Heart left ventricle (tissue), 16 donors: ENCODE results near the gene GAB2. TPM values are rescaled to one million over a fixed set of nuclear protein-coding genes. Genes with fewer than 3 reads are reported as not detected.
A peak's percentile ranks its signal among the peaks of the same experiment; 100 is the strongest.

Experiments used
- ATAC-seq, 4 donors: fragments of 200-7000 bp; cut with Tn5 transposase; one replicate each; pipeline ENCODE4 v1.9.1; 2020 to 2022; ENCODE audit warnings: moderate library complexity in 4 of 4, mild to moderate bottlenecking in 3 of 4, moderate number of reproducible peaks in 1 of 4
- DNase-seq, 5 donors: peaks; one replicate each; pipeline ENCODE4 v3.0.0-alpha.2; 2020
- H3K27ac ChIP-seq, 12 donors: fragments of 200-600 bp; sonication (generic) in 4 of 12; one replicate each; pipeline versions ENCODE4 v1.5.0 to v1.8.0; 2016 to 2022; ENCODE audit warnings: mild to moderate bottlenecking in 2 of 12
- H3K27me3 ChIP-seq, 9 donors: fragments of 200-600 bp; sonication (generic) in 2 of 9; one replicate each; pipeline versions ENCODE4 v1.5.1 to v1.8.0; 2016 to 2022; ENCODE audit warnings: mild to moderate bottlenecking in 3 of 9
- H3K36me3 ChIP-seq, 9 donors: fragments of 200-600 bp; sonication (generic) in 2 of 9; one replicate each; pipeline versions ENCODE4 v1.5.0 to v1.8.0; 2018 to 2022; ENCODE audit warnings: mild to moderate bottlenecking in 2 of 9
- H3K4me1 ChIP-seq, 12 donors: fragments of 200-600 bp; sonication (generic) in 4 of 12; one replicate each; pipeline versions ENCODE4 v1.5.0 to v1.8.0; 2016 to 2022; ENCODE audit warnings: mild to moderate bottlenecking in 3 of 12
- H3K4me3 ChIP-seq, 12 donors: fragments of 200-600 bp; sonication (generic) in 4 of 12; one replicate each; pipeline versions ENCODE4 v1.5.0 to v1.8.0; 2017 to 2022; ENCODE audit warnings: mild to moderate bottlenecking in 9 of 12, moderate library complexity in 4 of 12
- H3K9me3 ChIP-seq, 12 donors: fragments of 200-600 bp; sonication (generic) in 4 of 12; one replicate each; pipeline versions ENCODE4 v1.5.0 to v1.8.0; 2016 to 2022; ENCODE audit warnings: mild to moderate bottlenecking in 1 of 12
- CTCF ChIP-seq, 12 donors: fragments of 200-600 bp; sonication (generic) in 4 of 12; IDR thresholded peaks; one replicate each; pipeline versions ENCODE4 v1.5.0 to v1.8.0; 2018 to 2022; ENCODE audit warnings: antibody characterized with exemption in 12 of 12, mild to moderate bottlenecking in 5 of 12
- POLR2A ChIP-seq, 2 donors: fragments of 450-650 bp; IDR thresholded peaks; one replicate each; pipeline ENCODE4 v1.6.1; 2017; ENCODE audit warnings: antibody characterized with exemption in 2 of 2, mild to moderate bottlenecking in 2 of 2, moderate library complexity in 2 of 2
- WGBS, 4 donors: extraction: QIAGEN DNeasy Blood & Tissue Kit in 2 of 4; methylation state at CpG; one replicate each; pipeline versions ENCODE4 v1.1.5 to v1.1.7; 2013 to 2018; 5-methylcytosine and 5-hydroxymethylcytosine counted together
- intact Hi-C, 10 donors: fragments of 100-400 bp; cut with DNase I; formaldehyde crosslinking; loops; one replicate each; pipeline versions ENCODE4 v1.11.1 to v1.14.2; 2022
- polyA plus RNA-seq, 2 donors: library from polyadenylated mRNA; stranded (reverse); fragments of 200-250 nt; gene quantifications; one replicate each; pipeline ENCODE4 v1.2.3, GENCODE V29; 2013
- total RNA-seq, 9 donors: library from RNA; depleted of rRNA in 2 of 9; stranded (reverse); fragments of >200 nt in 2 of 9; fragmentation: NEBNext Ultra II Directional in 3 of 9; extraction: Animal tissue kit (Norgen Biotek cat#: 25700) in 3 of 9; gene quantifications; one replicate each; pipeline versions ENCODE4 v1.1.0 to v1.2.4, GENCODE V29; 2016 to 2023
- donor health status: ischemic (EF 13 %, LVEDD 7.1; RV severe dilation, severe dysfunction).
- donor health status: healthy with polysubstance abuse.
- donor health status: DM: no; HTN: yes; CAD: no.
- donor health status: DM: no; HTN: no; CAD: no.
- donor health status: ischemic (EF 25% LVEDD 6.9; RV normal size, moderate dysfunction).
- donor health status: ischemic (EF 25% LVEDD 5.7; RV mildly dilated, moderate dysfunction).
- donor health status: healthy.
- donor health status: DM: yes; HTN: yes; CAD: no.
- donor health status: ischemic (EF 35%, LVEDD 5.7; RV mildly dilated, moderate dysfunction).
- donor health status: nonischemic (EF 11% LVEDD 7.7; RV severe dilation, severe dysfunction).
- donor health status: DM: yes; HTN: yes; CAD: no.
- donor health status: PGD.
- donor health status: ischemic (EF 29% LVEDD 5.4; RV normal size, mild dysfunction).
- donor health status: nonischemic (EF 23%, LVEDD 6.1; RV moderate dilation, normal function).

GAB2 gene
- total and polyA plus RNA-seq, 11 donors, result 6.1 to 53.0 (median 30.0) TPM

DNA sequence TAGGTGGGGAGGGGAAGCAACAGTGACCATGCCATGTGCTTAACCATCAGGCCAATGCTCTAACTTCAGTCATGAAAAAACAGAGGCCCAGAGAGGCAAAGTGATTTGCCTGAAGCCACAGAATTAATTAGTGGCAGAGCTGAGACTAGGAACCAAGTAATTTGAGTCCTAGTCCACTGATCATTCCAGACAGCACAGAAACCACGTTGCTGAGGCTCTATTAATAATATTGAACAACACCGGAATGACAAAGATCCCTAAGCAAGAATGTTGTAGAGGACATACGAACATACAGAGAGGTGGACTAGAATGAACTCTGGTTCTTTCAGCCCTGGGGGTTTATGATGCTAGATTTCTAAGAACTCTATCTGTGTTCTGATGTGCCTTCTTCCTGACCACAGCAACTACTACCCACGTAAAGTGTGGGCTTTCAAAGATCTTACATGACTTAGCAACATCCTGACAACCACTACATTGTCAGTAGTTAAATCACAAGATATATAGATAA lies 92.3 kb downstream of the GAB2 start:
- 62 to 75% (median 67%) methylated on average over 4 of the region's 4 CpGs for WGBS, 4 donors
- Histone ChIP-seq H3K27me3 (no peaks in the 10 kb centered on the region), H3K27ac (no peak overlapping the region), H3K36me3 (no peaks in the 10 kb centered on the region), H3K9me3 (peaks cover 0 to 6% (median 0%) of the 10 kb centered on the region in 12 donors), H3K4me1 (peaks cover 0 to 22% (median 4%) of the 10 kb centered on the region in 12 donors), H3K4me3 (no peak overlapping the region)
- DNase-seq (no peak), ATAC-seq (no peak)
- intact Hi-C loops, result no loop called here
- TF ChIP-seq CTCF (IDR thresholded peaks at IDR 0.05) (no peak), POLR2A (IDR thresholded peaks at IDR 0.05) (no peak)

GRCh38 chr11:78323363-78323762 lies 94.3 kb downstream of the GAB2 start:
- TF ChIP-seq CTCF (IDR thresholded peaks at IDR 0.05), result no peak
- TF ChIP-seq POLR2A (IDR thresholded peaks at IDR 0.05), result no peak
- Histone ChIP-seq H3K27me3 (no peaks in the 10 kb centered on the region), H3K36me3 (no peaks in the 10 kb centered on the region), H3K4me3 (no peak overlapping the region), H3K4me1 (peaks cover 0 to 42% (median 21%) of the 10 kb centered on the region in 12 donors), H3K27ac (no peak overlapping the region), H3K9me3 (peaks cover 0 to 6% (median 0%) of the 10 kb centered on the region in 12 donors)
- ATAC-seq (no peak), DNase-seq (no peak)
- intact Hi-C loops, result no loop called here
- WGBS, 4 donors, result 80 to 95% (median 86%) methylated on average over 6 of the region's 6 CpGs

DNA sequence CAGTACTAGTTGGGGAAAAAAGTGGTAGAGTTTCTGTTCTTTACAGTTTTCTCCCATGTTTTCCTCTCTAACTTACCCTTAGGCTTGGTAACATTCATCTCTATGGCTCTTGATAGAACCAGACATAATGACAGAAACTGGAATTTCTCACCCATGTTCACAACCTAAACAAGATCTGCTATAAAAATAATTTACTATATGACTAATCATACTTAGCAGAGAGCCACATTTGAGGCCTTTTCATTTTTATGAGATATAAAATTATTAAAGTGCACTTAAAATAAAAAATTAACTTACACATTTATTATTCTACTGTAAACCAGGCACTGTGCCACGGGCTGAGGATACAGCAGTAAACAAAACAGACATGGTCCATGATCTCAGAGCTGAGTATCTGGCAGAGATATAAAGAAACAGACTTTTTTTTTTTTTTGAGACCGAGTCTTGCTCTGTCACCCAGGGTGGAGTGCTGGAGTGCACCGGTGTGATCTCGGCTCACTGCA lies 98.1 kb downstream of the GAB2 start:
- Histone ChIP-seq H3K4me3 (no peak overlapping the region), H3K4me1 (peaks cover 0 to 52% (median 35%) of the 10 kb centered on the region in 12 donors), H3K27me3 (no peaks in the 10 kb centered on the region), H3K36me3 (no peaks in the 10 kb centered on the region), H3K9me3 (no peaks in the 10 kb centered on the region), H3K27ac (peak overlapping the region in 6 of 12 donors; percentile 2 to 36 (median 18))
- intact Hi-C loops, result loop anchor here in 4 of 10 donors (10.0 kb wide), 1 partner anchor 95 kb away; the partner anchor contains the start of gene GAB2 (in 4 of the 4)
- peak in 3 of 4 donors; percentile 27 to 60 (median 43) for ATAC-seq
- WGBS, 4 donors, result 4 to 18% (median 13%) methylated on average over 4 of the region's 4 CpGs
- no peak for DNase-seq
- TF ChIP-seq CTCF (IDR thresholded peaks at IDR 0.05) (no peak), POLR2A (IDR thresholded peaks at IDR 0.05) (no peak)

GRCh38 chr11:78318321-78319114 lies 99.1 kb downstream of the GAB2 start:
- Histone ChIP-seq H3K27me3 (no peaks in the 10 kb centered on the region), H3K4me3 (no peak overlapping the region), H3K4me1 (peaks cover 0 to 62% (median 44%) of the 10 kb centered on the region in 12 donors), H3K27ac (peak overlapping the region in 8 of 12 donors; percentile 3 to 32 (median 22)), H3K36me3 (no peaks in the 10 kb centered on the region), H3K9me3 (no peaks in the 10 kb centered on the region)
- TF ChIP-seq POLR2A (IDR thresholded peaks at IDR 0.05) (no peak), CTCF (IDR thresholded peaks at IDR 0.05) (no peak)
- DNase-seq (no peak), ATAC-seq (peak in 3 of 4 donors; percentile 14 to 26 (median 23))
- intact Hi-C loops, result loop anchor here in 4 of 10 donors (10.0 kb wide), 1 partner anchor 96 kb away; the partner anchor contains the start of gene GAB2 (in 4 of the 4)
- WGBS, 4 donors, result 45 to 55% (median 48%) methylated on average over 9 of the region's 9 CpGs
